ENCODE results near the gene AMER1.

- TF ChIP-seq CTCF (IDR thresholded peaks at IDR 0.05) (no peak), POLR2A (IDR thresholded peaks at IDR 0.05) (no peak)
Measured at GRCh38 chrX:64186974-64187761, 18.3 kb downstream of the AMER1 start.

Measured in adrenal gland (tissue), 5 donors.